Liver (tissue), 3 donors: ENCODE results near the gene FKBP9.

Source experiments
- ATF3 ChIP-seq: IDR thresholded peaks from 2 replicates; pipeline ENCODE4 v1.6.1; 2016; ENCODE audit warnings: antibody characterized with exemption
- CTCF ChIP-seq: fragments of 150-350 bp; IDR thresholded peaks from 2 replicates; pipeline ENCODE4 v1.5.1; 2017; ENCODE audit warnings: improper control_type of control experiment, low read depth, low read length; ENCODE audit not compliant: missing input control
- FOXA1 ChIP-seq: IDR thresholded peaks from 2 replicates; pipeline ENCODE4 v1.6.1; 2016; ENCODE audit warnings: antibody characterized with exemption
- GABPA ChIP-seq, 2 donors: IDR thresholded peaks in 1 of 2; conservative IDR thresholded peaks in 1 of 2; 2 replicates each; pipeline ENCODE4 v1.6.1; 2016; ENCODE audit warnings: antibody characterized with exemption in 2 of 2, mild to moderate bottlenecking in 1 of 2, moderate library complexity in 1 of 2
- SP1 ChIP-seq: IDR thresholded peaks from 2 replicates; pipeline ENCODE4 v1.6.1; 2018; ENCODE audit warnings: antibody characterized with exemption, mild to moderate bottlenecking
- TAF1 ChIP-seq: conservative IDR thresholded peaks from 2 replicates; pipeline ENCODE4 v1.6.1; 2016; ENCODE audit warnings: antibody characterized with exemption, mild to moderate bottlenecking
- TF ChIP-seq, protein P1 (sequence below): IDR thresholded peaks from 2 replicates; pipeline ENCODE4 v1.6.1; 2016; ENCODE audit warnings: antibody characterized with exemption
- donor health status: healthy.
- donor health status: healthy.

DNA sequence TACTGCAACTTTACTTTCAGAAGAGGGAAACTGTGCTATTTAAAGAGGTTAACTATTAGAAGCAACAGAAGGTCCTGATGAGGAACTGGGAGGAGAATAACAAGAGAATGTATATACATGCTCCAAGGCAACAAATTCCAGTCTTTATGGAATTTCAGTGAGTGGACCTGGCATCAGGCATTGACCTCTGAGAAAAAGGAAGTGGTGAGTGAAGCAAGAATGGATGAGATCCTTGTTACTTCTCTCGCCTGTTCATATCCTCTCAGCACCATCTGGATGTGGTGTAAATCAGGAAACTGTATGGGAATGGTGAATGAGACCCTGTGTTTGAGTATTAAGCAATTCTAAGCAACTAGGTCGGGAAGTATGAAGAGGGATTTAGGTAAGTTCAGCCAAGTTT is 35.3 kb upstream of the FKBP9 start:
- TF ChIP-seq CTCF (no peak), FOXA1 (no peak), GABPA (IDR thresholded peaks at IDR 0.05 in 1 of 2, conservative IDR thresholded peaks at IDR 0.05 in 1 of 2) (no peak), TAF1 (no peak), SP1 (no peak), ATF3 (no peak)
- TF ChIP-seq, protein P1, sequence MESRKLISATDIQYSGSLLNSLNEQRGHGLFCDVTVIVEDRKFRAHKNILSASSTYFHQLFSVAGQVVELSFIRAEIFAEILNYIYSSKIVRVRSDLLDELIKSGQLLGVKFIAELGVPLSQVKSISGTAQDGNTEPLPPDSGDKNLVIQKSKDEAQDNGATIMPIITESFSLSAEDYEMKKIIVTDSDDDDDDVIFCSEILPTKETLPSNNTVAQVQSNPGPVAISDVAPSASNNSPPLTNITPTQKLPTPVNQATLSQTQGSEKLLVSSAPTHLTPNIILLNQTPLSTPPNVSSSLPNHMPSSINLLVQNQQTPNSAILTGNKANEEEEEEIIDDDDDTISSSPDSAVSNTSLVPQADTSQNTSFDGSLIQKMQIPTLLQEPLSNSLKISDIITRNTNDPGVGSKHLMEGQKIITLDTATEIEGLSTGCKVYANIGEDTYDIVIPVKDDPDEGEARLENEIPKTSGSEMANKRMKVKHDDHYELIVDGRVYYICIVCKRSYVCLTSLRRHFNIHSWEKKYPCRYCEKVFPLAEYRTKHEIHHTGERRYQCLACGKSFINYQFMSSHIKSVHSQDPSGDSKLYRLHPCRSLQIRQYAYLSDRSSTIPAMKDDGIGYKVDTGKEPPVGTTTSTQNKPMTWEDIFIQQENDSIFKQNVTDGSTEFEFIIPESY: no peak
